ENCODE data around the gene GSN.

GSN gene

DNA sequence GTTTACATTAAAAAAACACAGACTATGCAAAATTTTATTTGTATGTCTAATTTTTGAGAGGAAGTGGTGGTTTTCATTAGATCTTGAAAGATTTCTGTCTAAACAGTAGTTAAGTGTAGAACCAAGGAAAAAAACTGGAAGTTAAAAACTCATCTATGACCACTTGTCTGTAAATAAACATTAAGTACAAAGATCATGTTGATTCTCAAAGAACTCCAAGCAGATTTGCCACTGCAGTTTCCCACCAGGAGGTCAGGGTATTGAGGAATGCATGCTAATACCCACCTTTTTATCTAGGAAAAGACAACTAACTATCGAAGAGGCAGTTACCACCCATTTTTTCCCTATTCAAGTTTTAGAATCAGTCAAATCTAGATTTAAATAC is 100.2 kb downstream of the GSN start:
- no peak overlapping the region for H3K4me3 ChIP-seq (ENCODE audit: low read depth, low read length, poor library complexity, severe bottlenecking)
- no peak overlapping the region; the same call in 1 of the 2 replicates for H3K4me2 ChIP-seq (ENCODE audit: low read length)
- H3K9ac ChIP-seq (ENCODE audit: low read length), result no peak overlapping the region
- H2AFZ ChIP-seq (ENCODE audit: low read length), result no peak overlapping the region
- TF ChIP-seq, protein P1, sequence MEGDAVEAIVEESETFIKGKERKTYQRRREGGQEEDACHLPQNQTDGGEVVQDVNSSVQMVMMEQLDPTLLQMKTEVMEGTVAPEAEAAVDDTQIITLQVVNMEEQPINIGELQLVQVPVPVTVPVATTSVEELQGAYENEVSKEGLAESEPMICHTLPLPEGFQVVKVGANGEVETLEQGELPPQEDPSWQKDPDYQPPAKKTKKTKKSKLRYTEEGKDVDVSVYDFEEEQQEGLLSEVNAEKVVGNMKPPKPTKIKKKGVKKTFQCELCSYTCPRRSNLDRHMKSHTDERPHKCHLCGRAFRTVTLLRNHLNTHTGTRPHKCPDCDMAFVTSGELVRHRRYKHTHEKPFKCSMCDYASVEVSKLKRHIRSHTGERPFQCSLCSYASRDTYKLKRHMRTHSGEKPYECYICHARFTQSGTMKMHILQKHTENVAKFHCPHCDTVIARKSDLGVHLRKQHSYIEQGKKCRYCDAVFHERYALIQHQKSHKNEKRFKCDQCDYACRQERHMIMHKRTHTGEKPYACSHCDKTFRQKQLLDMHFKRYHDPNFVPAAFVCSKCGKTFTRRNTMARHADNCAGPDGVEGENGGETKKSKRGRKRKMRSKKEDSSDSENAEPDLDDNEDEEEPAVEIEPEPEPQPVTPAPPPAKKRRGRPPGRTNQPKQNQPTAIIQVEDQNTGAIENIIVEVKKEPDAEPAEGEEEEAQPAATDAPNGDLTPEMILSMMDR (IDR thresholded peaks at IDR 0.05; ENCODE audit: low read length), result no peak
- no peak for TF ChIP-seq EZH2 (IDR thresholded peaks at IDR 0.05; ENCODE audit: borderline replicate concordance, low read length)
- no peaks in the 10 kb centered on the region for H3K36me3 ChIP-seq (ENCODE audit: insufficient read depth, low read length)
- no peaks in the 10 kb centered on the region for H3K9me3 ChIP-seq (ENCODE audit: low read length)
- H3K79me2 ChIP-seq (ENCODE audit: insufficient read depth, low read length), result no peaks in the 10 kb centered on the region
- H4K20me1 ChIP-seq (ENCODE audit: insufficient read depth, low read length), result no peaks in the 10 kb centered on the region
- H3K9me2 ChIP-seq (ENCODE audit: low read depth, low read length), result no peaks in the 10 kb centered on the region
- peaks cover 41% of the 10 kb centered on the region for H3K4me1 ChIP-seq (ENCODE audit: insufficient read depth, low read length, severe bottlenecking)
- no peaks in the 10 kb centered on the region for H3F3A ChIP-seq (ENCODE audit: insufficient read depth, low read length)
- no peak overlapping the region for H3K27ac ChIP-seq (ENCODE audit: low read depth, low read length, poor library complexity, severe bottlenecking)
- H3K27me3 ChIP-seq (ENCODE audit: insufficient read depth, low read length), result no peaks in the 10 kb centered on the region

DNA sequence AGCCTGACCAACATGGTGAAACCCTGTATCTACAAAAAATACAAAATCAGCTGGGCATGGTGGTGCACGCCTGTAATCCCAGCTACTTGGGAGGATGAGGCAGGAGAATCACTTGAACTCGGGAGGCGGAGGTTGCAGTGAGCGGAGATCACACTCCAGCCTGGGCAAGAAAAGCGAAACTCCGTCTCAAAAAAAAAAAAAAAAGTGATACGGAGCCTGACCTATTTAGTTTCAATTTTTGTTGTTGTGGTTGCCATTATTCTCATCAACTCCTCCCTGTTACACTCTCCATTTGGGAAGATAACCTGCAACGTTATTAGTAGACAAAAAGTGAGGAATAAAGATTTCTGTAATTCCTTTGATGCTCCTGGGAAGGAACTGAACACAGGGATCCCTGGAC is 100.8 kb downstream of the GSN start:
- no peaks in the 10 kb centered on the region for H3K79me2 ChIP-seq (ENCODE audit: insufficient read depth, low read length)
- no peaks in the 10 kb centered on the region for H3K36me3 ChIP-seq (ENCODE audit: insufficient read depth, low read length)
- no peak overlapping the region for H3K27ac ChIP-seq (ENCODE audit: low read depth, low read length, poor library complexity, severe bottlenecking)
- H3K4me1 ChIP-seq (ENCODE audit: insufficient read depth, low read length, severe bottlenecking), result peaks cover 41% of the 10 kb centered on the region
- no peaks in the 10 kb centered on the region for H4K20me1 ChIP-seq (ENCODE audit: insufficient read depth, low read length)
- peak overlapping the region; percentile 57 for H3K9ac ChIP-seq (ENCODE audit: low read length)
- H3K4me2 ChIP-seq (ENCODE audit: low read length), result peak overlapping the region; percentile 63
- H3K4me3 ChIP-seq (ENCODE audit: low read depth, low read length, poor library complexity, severe bottlenecking), result peak overlapping the region; percentile 72
- H3K27me3 ChIP-seq (ENCODE audit: insufficient read depth, low read length), result no peaks in the 10 kb centered on the region
- no peak overlapping the region for H2AFZ ChIP-seq (ENCODE audit: low read length)
- no peaks in the 10 kb centered on the region for H3K9me3 ChIP-seq (ENCODE audit: low read length)
- TF ChIP-seq, protein P1 (IDR thresholded peaks at IDR 0.05; ENCODE audit: low read length), result no peak
- no peak for TF ChIP-seq EZH2 (IDR thresholded peaks at IDR 0.05; ENCODE audit: borderline replicate concordance, low read length)
- no peaks in the 10 kb centered on the region for H3K9me2 ChIP-seq (ENCODE audit: low read depth, low read length)
- no peaks in the 10 kb centered on the region for H3F3A ChIP-seq (ENCODE audit: insufficient read depth, low read length)

DNA sequence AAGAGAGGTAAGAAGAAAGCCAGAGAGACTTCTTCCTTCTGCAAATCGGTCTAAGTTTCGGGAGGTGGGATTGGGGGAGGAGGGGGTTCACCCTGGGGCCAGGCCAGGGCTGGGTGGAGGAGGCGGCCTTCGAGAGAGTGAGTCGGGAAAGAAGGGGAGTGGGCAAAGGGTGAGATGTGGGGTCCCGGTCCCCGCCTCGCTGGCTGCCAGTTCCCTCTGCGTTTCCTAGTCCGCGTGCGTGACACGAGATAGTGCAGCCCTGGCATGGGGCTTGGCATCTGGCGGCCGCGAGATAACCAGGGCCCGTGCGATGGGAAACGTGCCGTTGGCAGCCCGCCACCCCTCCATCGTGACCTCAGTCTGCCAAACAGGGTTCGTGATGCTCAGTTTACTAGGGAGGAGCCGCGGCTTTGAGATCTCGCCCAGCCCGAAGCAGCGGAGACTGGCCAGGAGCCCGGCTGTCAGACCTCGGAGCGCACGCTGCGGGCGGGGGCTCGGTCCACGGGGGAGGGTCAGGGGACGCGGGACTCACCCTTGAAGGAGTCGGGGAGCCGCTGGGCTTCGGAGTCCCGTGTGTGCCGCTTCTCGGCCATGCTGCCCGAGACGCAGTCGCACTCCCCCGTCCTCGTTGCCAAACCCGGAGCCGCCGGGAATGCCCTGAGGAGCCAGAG is 101.8 kb downstream of the GSN start, which contains the start of gene STOM:
Gene STOM, minus strand, starts transcription at position 656 of the 671 bp plus-strand sequence. Its CDS starts 63 bp downstream, at position 593.
- Histone ChIP-seq H2AFZ (ENCODE audit: low read length) (peak within 1 kb of the TSS; percentile 2; the same call in 1 of the 2 replicates), H3K9ac (ENCODE audit: low read length) (peak within 1 kb of the TSS; percentile 57), H3K9me2 (ENCODE audit: low read depth, low read length) (no peaks in the 10 kb centered on the region), H3K9me3 (ENCODE audit: low read length) (no peaks in the 10 kb centered on the region), H3K4me3 (ENCODE audit: low read depth, low read length, poor library complexity, severe bottlenecking) (peak within 1 kb of the TSS; percentile 72), H3K27me3 (ENCODE audit: insufficient read depth, low read length) (no peaks in the 10 kb centered on the region), H3K27ac (ENCODE audit: low read depth, low read length, poor library complexity, severe bottlenecking) (peak within 1 kb of the TSS; percentile 27), H3K4me1 (ENCODE audit: insufficient read depth, low read length, severe bottlenecking) (peaks cover 41% of the 10 kb centered on the region), H3F3A (ENCODE audit: insufficient read depth, low read length) (no peaks in the 10 kb centered on the region), H4K20me1 (ENCODE audit: insufficient read depth, low read length) (no peaks in the 10 kb centered on the region), H3K4me2 (ENCODE audit: low read length) (peak within 1 kb of the TSS; percentile 63), H3K79me2 (ENCODE audit: insufficient read depth, low read length) (no peaks in the 10 kb centered on the region), H3K36me3 (ENCODE audit: insufficient read depth, low read length) (no peaks in the 10 kb centered on the region)
- no peak for TF ChIP-seq EZH2 (IDR thresholded peaks at IDR 0.05; ENCODE audit: borderline replicate concordance, low read length)
- TF ChIP-seq, protein P1 (IDR thresholded peaks at IDR 0.05; ENCODE audit: low read length), result no peak

Data from OCI-LY1 (cell line).